PC-3 (cell line): ENCODE results near the gene MATN1. TPM values are rescaled to one million over a fixed set of nuclear protein-coding genes. Genes with fewer than 3 reads are reported as not detected.

ENCODE experiments used
- ATAC-seq: fragments of 200-7000 bp; cut with Tn5 transposase; 2 replicates; pipeline ENCODE4 v1.9.1; 2020; ENCODE audit warnings: mild to moderate bottlenecking, moderate library complexity
- BruUV-seq: library from RNA; stranded (reverse); fragments of 400-500 nt; replicated peaks from 2 replicates; lab custom pipeline; 2021; lab: Mats Ljungman, UMichigan
- CTCF ChIA-PET: fragments of 300-600 bp; sonication (Branson Sonifier 250); formaldehyde crosslinking; loops from one replicate; lab custom pipeline; 2022; ENCODE audit warnings: antibody characterized with exemption; lab: Charles Lee
- POLR2A ChIA-PET: fragments of 300-600 bp; sonication (Branson Sonifier 250); formaldehyde crosslinking; loops from one replicate; lab custom pipeline; 2022; ENCODE audit warnings: antibody characterized with exemption; ENCODE audit not compliant: unreplicated experiment; lab: Charles Lee
- DNase-seq: peaks from one replicate; pipeline ENCODE4 v3.0.0-alpha.2; 2015
- H2AFZ ChIP-seq: fragments of 300-600 bp; sonication (generic); 2 replicates; pipeline ENCODE4 v1.6.0; 2016; ENCODE audit warnings: antibody characterized with exemption, low read length
- H3F3A ChIP-seq: fragments of 300-600 bp; sonication (generic); one replicate; pipeline ENCODE4 v1.6.0; 2017; ENCODE audit warnings: antibody characterized with exemption, low read length, control low read depth, mild to moderate bottlenecking; ENCODE audit not compliant: unreplicated experiment
- H3K27ac ChIP-seq: fragments of 300-600 bp; sonication (generic); 2 replicates; pipeline ENCODE4 v1.5.1; 2016; ENCODE audit warnings: mild to moderate bottlenecking, low read length
- H3K27me3 ChIP-seq: fragments of 300-600 bp; sonication (generic); 2 replicates; pipeline ENCODE4 v1.6.1; 2016; ENCODE audit warnings: low read length, mixed read lengths
- H3K36me3 ChIP-seq: fragments of 300-600 bp; sonication (generic); 2 replicates; pipeline ENCODE4 v1.6.1; 2016; ENCODE audit warnings: low read depth, mixed run types, low read length, mixed read lengths
- H3K4me1 ChIP-seq: fragments of 300-600 bp; sonication (generic); 2 replicates; pipeline ENCODE4 v1.5.1; 2016; ENCODE audit warnings: low read length; ENCODE audit not compliant: insufficient read depth
- H3K4me2 ChIP-seq: fragments of 300-600 bp; sonication (generic); 2 replicates; pipeline ENCODE4 v1.6.0; 2016; ENCODE audit warnings: low read length
- H3K4me3 ChIP-seq: fragments of 300-600 bp; sonication (generic); 2 replicates; pipeline ENCODE4 v1.5.1; 2016; ENCODE audit warnings: mild to moderate bottlenecking, low read length, mixed read lengths
- H3K79me2 ChIP-seq: fragments of 300-600 bp; sonication (generic); 2 replicates; pipeline ENCODE4 v1.6.1; 2017; ENCODE audit warnings: low read length, mixed read lengths
- H3K9ac ChIP-seq: fragments of 300-600 bp; sonication (generic); 2 replicates; pipeline ENCODE4 v1.6.0; 2016; ENCODE audit warnings: mild to moderate bottlenecking, low read length
- H3K9me2 ChIP-seq: fragments of 300-600 bp; sonication (generic); replicated peaks from 2 replicates; pipeline ENCODE4 v1.6.1; 2016; ENCODE audit warnings: mixed run types, low read length, mixed read lengths
- H3K9me3 ChIP-seq: fragments of 300-600 bp; sonication (generic); 2 replicates; pipeline ENCODE4 v1.6.1; 2016; ENCODE audit warnings: low read length, mixed read lengths
- H4K20me1 ChIP-seq: fragments of 300-600 bp; sonication (generic); 2 replicates; pipeline ENCODE4 v1.6.1; 2016; ENCODE audit warnings: low read length, mixed read lengths
- EZH2 ChIP-seq: fragments of 300-600 bp; sonication (generic); IDR thresholded peaks from one replicate; pipeline ENCODE4 v1.6.1; 2017; ENCODE audit warnings: antibody characterized with exemption, mild to moderate bottlenecking, low read length; ENCODE audit not compliant: unreplicated experiment
- EZH2phosphoT487 ChIP-seq: fragments of 300-600 bp; sonication (generic); IDR thresholded peaks from 2 replicates; pipeline ENCODE4 v1.6.1; 2018; ENCODE audit warnings: mild to moderate bottlenecking, antibody characterized with exemption, low read length, borderline replicate concordance
- intact Hi-C: fragments of 100-400 bp; cut with micrococcal nuclease; formaldehyde crosslinking; loops from 2 replicates; pipeline ENCODE4 v1.9.0; 2023
- total RNA-seq: library from RNA; depleted of rRNA; stranded (reverse); fragments of >200 nt; gene quantifications from 2 replicates; pipeline ENCODE4 v1.2.3, GENCODE V29; 2014
- TF ChIP-seq, protein P1 (sequence below): fragments of 300-600 bp; sonication (generic); conservative IDR thresholded peaks from 2 replicates; pipeline ENCODE4 v1.5.1; 2017; ENCODE audit warnings: antibody characterized with exemption, low read depth, mild to moderate bottlenecking, low read length

MATN1 gene
- total RNA-seq, 1 experiment from 2014 or later: not detected

DNA sequence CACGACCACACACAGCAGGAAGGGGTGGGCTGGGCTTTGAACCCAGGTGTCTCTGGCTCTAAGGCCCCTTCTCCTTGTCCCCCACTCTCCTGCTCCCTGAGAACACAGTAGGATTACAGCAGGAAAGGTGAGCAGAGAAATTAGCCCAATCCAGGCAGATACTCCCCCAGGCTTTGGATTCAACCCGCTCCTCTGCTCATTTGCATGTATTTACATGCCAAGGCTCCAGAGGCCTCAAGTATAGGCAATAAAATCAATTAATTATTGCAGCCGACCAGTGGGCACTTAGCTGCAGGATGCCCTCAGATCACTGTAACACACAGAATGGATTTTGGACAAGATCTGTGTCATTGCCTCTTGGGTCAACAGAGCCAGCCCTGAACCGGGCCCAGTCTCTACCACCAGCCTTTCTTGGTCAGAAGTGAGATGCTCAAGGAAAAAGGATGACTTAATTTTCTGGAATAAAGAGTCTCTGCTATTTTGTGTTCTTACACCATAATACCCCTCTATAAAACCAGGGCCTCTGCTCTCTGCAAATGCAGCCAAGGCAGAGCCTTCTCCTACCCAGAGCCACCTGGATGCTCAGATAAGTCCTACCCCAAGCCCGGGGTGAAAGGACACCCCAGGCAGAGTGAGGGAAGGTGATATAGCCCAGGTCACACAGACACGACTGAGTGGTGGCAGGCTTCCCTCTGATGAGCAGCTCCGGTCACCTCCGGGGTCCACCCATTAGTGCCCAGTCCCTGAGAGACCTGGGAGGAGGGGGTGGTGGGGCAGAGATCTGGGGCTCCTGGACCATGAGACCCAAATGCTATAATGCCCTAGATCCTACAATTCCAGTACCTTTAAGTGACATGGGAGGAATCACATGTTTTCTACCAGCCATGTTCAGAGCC is 28.9 kb downstream of the MATN1 start:
- H2AFZ ChIP-seq: no peak overlapping the region
- H3F3A ChIP-seq: no peaks in the 10 kb centered on the region
- POLR2A ChIA-PET: no interaction called here
- intact Hi-C loops: no loop called here
- no peaks in the 10 kb centered on the region for H4K20me1 ChIP-seq
- no peaks in the 10 kb centered on the region for H3K9me3 ChIP-seq
- no peaks in the 10 kb centered on the region for H3K9me2 ChIP-seq
- CTCF ChIA-PET: no interaction called here
- DNase-seq (no peak), ATAC-seq (no peak)
- H3K4me2 ChIP-seq: no peak overlapping the region
- no peak for TF ChIP-seq EZH2phosphoT487
- TF ChIP-seq, protein P1, sequence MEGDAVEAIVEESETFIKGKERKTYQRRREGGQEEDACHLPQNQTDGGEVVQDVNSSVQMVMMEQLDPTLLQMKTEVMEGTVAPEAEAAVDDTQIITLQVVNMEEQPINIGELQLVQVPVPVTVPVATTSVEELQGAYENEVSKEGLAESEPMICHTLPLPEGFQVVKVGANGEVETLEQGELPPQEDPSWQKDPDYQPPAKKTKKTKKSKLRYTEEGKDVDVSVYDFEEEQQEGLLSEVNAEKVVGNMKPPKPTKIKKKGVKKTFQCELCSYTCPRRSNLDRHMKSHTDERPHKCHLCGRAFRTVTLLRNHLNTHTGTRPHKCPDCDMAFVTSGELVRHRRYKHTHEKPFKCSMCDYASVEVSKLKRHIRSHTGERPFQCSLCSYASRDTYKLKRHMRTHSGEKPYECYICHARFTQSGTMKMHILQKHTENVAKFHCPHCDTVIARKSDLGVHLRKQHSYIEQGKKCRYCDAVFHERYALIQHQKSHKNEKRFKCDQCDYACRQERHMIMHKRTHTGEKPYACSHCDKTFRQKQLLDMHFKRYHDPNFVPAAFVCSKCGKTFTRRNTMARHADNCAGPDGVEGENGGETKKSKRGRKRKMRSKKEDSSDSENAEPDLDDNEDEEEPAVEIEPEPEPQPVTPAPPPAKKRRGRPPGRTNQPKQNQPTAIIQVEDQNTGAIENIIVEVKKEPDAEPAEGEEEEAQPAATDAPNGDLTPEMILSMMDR: no peak
- TF ChIP-seq EZH2: no peak
- H3K9ac ChIP-seq: no peak overlapping the region
- H3K27me3 ChIP-seq: peaks cover 20% of the 10 kb centered on the region
- no peaks in the 10 kb centered on the region for H3K36me3 ChIP-seq
- no peak overlapping the region for H3K27ac ChIP-seq
- 0 out of 2 replicates have a peak, but pooled peaks cover 3% of the 10 kb centered on the region for H3K4me1 ChIP-seq
- no peak overlapping the region for H3K4me3 ChIP-seq
- H3K79me2 ChIP-seq: no peaks in the 10 kb centered on the region
- BruUV-seq: no TSS peak

DNA sequence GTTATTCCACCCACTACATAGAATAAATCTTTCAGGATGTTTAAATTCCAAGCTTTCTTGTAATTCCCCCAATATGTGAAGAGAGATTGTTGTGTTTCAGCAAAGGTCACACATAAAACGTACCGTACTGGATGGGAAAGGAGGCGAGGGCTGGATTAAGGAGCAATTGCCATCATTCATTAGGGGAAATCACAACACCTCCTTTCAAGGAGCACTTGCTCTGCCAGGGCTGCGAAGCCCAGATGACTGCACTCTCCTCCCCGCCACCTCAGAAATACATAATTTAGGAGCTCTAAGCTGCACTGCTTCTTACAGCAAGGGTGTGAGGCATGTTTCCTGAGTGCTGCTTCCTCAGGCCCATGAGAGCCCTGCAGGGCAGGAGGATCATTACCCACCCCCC is 29.6 kb downstream of the MATN1 start:
- no peak overlapping the region for H2AFZ ChIP-seq
- H3K9me3 ChIP-seq: no peaks in the 10 kb centered on the region
- peaks cover 20% of the 10 kb centered on the region for H3K27me3 ChIP-seq
- H3K36me3 ChIP-seq: no peaks in the 10 kb centered on the region
- no peak overlapping the region for H3K27ac ChIP-seq
- no peaks in the 10 kb centered on the region for H4K20me1 ChIP-seq
- no peak for TF ChIP-seq EZH2phosphoT487
- no peak for TF ChIP-seq EZH2
- TF ChIP-seq, protein P1: no peak
- H3K9ac ChIP-seq: no peak overlapping the region
- no peaks in the 10 kb centered on the region for H3K9me2 ChIP-seq
- no peak for ATAC-seq
- no peak overlapping the region for H3K4me2 ChIP-seq
- H3K4me1 ChIP-seq: 0 out of 2 replicates have a peak, but pooled peaks cover 3% of the 10 kb centered on the region
- H3K79me2 ChIP-seq: no peaks in the 10 kb centered on the region
- CTCF ChIA-PET: no interaction called here
- no peak for DNase-seq
- intact Hi-C loops: no loop called here
- no TSS peak for BruUV-seq
- POLR2A ChIA-PET: no interaction called here
- H3F3A ChIP-seq: no peaks in the 10 kb centered on the region
- H3K4me3 ChIP-seq: no peak overlapping the region

DNA sequence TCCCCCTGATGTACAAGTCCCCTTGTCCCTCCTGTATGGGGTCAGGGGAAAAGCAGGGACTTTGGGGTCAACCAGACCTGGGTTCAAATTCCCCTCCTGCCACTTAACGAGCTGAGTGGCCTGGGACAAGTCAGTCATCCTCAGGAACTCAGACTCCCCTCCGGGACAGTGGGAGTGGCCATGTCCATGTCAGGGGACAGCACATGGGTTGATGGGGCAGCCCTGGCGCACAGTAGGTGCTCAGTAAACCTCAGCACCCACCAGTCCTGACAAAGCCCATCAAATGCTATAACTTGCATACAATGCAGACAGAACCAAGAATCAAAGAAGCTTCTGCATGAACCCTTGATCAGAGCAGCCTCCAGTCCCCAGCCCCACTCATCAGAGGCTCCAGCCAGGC is 30.0 kb downstream of the MATN1 start:
- CTCF ChIA-PET: no interaction called here
- no TSS peak for BruUV-seq

More for the DNA sequence above, 30.0 kb downstream of the MATN1 start:
- Histone ChIP-seq H3K27ac (no peak overlapping the region), H3K4me2 (no peak overlapping the region), H3F3A (no peaks in the 10 kb centered on the region), H2AFZ (no peak overlapping the region), H3K9me3 (no peaks in the 10 kb centered on the region), H3K9me2 (no peaks in the 10 kb centered on the region), H3K79me2 (no peaks in the 10 kb centered on the region), H3K36me3 (no peaks in the 10 kb centered on the region), H3K4me3 (no peak overlapping the region), H3K9ac (no peak overlapping the region), H3K4me1 (0 out of 2 replicates have a peak, but pooled peaks cover 3% of the 10 kb centered on the region), H4K20me1 (no peaks in the 10 kb centered on the region), H3K27me3 (peaks cover 20% of the 10 kb centered on the region)
- DNase-seq (no peak), ATAC-seq (no peak)
- POLR2A ChIA-PET: no interaction called here
- TF ChIP-seq, protein P1: no peak
- TF ChIP-seq EZH2phosphoT487 (no peak), EZH2 (no peak)
- intact Hi-C loops: no loop called here
